Measurements from ENCODE around the gene CYTH1. TPM values are rescaled to one million over a fixed set of nuclear protein-coding genes. Genes with fewer than 3 reads are reported as not detected.

Gene CYTH1
- total RNA-seq, 4 donors from 2014 or later = 42.1 to 86.7 (median 67.5) TPM

- Histone ChIP-seq H3K36me3 (peaks cover 0 to 17% (median 0%) of the 10 kb centered on the region in 3 donors), H3K27ac (no peak overlapping the region), H3K4me1 (peaks cover 26 to 92% (median 31%) of the 10 kb centered on the region in 3 donors), H3K27me3 (no peaks in the 10 kb centered on the region), H3K9me3 (no peaks in the 10 kb centered on the region), H3K4me3 (no peak overlapping the region)
- intact Hi-C loops (cut with DNase I) = no loop called here
- TF ChIP-seq POLR2A (IDR thresholded peaks at IDR 0.05) = no peak
- no peak for TF ChIP-seq CTCF (IDR thresholded peaks at IDR 0.05)
- DNase-seq = no peak
- WGBS, 2 donors = 82% methylated on average over 7 to 9 of the region's 11 CpGs
Observed at GRCh38 chr17:78727476-78728229, 54.4 kb downstream of the CYTH1 start.

DNA sequence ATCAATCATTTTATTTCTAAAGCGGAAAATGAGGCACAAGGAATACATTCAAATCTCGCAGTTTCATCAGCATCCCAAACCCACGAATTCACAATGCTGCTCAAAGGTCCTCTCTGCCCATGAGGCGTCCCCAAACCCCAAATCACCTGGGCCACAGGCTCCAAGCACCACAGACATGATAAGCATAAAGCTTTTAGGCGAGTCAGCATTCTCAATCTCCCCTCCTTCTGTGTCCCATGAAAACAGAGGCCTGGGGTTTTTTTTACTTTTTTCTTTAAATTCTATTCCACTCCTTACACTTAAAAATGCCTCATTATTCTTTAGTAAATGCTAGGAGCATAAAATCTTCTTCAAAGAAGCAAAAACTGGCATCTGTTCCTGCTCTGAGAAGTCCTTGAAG is 55.0 kb downstream of the CYTH1 start:
- Histone ChIP-seq H3K4me1 (peaks cover 27 to 92% (median 32%) of the 10 kb centered on the region in 3 donors), H3K4me3 (no peak overlapping the region), H3K36me3 (peaks cover 0 to 17% (median 0%) of the 10 kb centered on the region in 3 donors), H3K27ac (no peak overlapping the region), H3K9me3 (no peaks in the 10 kb centered on the region), H3K27me3 (no peaks in the 10 kb centered on the region)
- 91 to 92% methylated on average over 5 of the region's 5 CpGs for WGBS, 2 donors
- intact Hi-C loops (cut with DNase I) = no loop called here
- TF ChIP-seq POLR2A (IDR thresholded peaks at IDR 0.05) (no peak), CTCF (IDR thresholded peaks at IDR 0.05) (no peak)
- DNase-seq = no peak

GRCh38 chr17:78726513-78726912 is 55.6 kb downstream of the CYTH1 start:
- 90 to 95% methylated on average over 13 of the region's 13 CpGs for WGBS, 2 donors
- no peaks in the 10 kb centered on the region for H3K9me3 ChIP-seq
- no peaks in the 10 kb centered on the region for H3K27me3 ChIP-seq
- DNase-seq = no peak
- no peak for TF ChIP-seq CTCF (IDR thresholded peaks at IDR 0.05)
- no peak for TF ChIP-seq POLR2A (IDR thresholded peaks at IDR 0.05)
- intact Hi-C loops (cut with DNase I) = no loop called here
- peaks cover 26 to 92% (median 37%) of the 10 kb centered on the region in 3 donors for H3K4me1 ChIP-seq
- H3K27ac ChIP-seq = no peak overlapping the region
- no peak overlapping the region for H3K4me3 ChIP-seq
- peaks cover 0 to 17% (median 0%) of the 10 kb centered on the region in 3 donors for H3K36me3 ChIP-seq

DNA sequence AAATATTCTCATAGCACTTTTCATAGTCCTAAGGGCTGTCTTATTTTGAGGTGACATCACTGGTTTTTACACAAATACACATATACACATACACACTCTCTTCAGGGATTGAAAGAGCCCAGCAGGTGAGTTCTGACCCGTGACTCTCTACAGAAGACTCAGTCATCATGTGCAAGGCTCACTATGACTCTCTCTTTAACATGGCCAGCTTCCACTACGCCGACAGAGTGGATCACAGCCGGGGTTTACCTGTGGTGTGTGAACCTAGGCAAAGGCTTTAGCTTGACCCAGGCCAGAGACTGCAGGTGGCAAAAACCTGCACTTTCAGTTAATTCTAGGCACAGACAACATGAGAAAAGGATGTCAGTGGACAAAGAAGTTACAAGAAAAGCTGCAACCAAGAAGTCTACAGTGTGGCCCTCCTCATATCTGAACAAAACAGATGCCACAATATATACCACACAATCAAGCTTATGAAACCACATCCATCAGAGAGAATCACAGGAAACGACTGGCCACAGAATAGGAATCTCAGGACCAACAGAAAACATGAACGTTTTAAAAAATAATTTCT is 56.5 kb downstream of the CYTH1 start:
- DNase-seq = no peak
- no peak overlapping the region for H3K4me3 ChIP-seq
- intact Hi-C loops (cut with DNase I) = no loop called here
- no peak overlapping the region for H3K27ac ChIP-seq
- H3K27me3 ChIP-seq = no peaks in the 10 kb centered on the region
- WGBS, 2 donors = 52 to 59% methylated on average over 5 of the region's 6 CpGs
- no peaks in the 10 kb centered on the region for H3K9me3 ChIP-seq
- H3K36me3 ChIP-seq = peaks cover 0 to 17% (median 0%) of the 10 kb centered on the region in 3 donors
- peaks cover 26 to 95% (median 40%) of the 10 kb centered on the region in 3 donors for H3K4me1 ChIP-seq
- TF ChIP-seq CTCF (IDR thresholded peaks at IDR 0.05) (no peak), POLR2A (IDR thresholded peaks at IDR 0.05) (no peak)

GRCh38 chr17:78724999-78725398 is 57.1 kb downstream of the CYTH1 start:
- peaks cover 26 to 95% (median 43%) of the 10 kb centered on the region in 3 donors for H3K4me1 ChIP-seq
- H3K27me3 ChIP-seq = no peaks in the 10 kb centered on the region
- no peaks in the 10 kb centered on the region for H3K9me3 ChIP-seq
- 84 to 86% methylated on average over 7 of the region's 7 CpGs for WGBS, 2 donors
- peak overlapping the region in 1 of 4 donors; percentile 20 for H3K27ac ChIP-seq
- TF ChIP-seq POLR2A (IDR thresholded peaks at IDR 0.05) = no peak
- TF ChIP-seq CTCF (IDR thresholded peaks at IDR 0.05) = no peak
- no peak for DNase-seq
- H3K36me3 ChIP-seq = peaks cover 0 to 17% (median 0%) of the 10 kb centered on the region in 3 donors
- intact Hi-C loops (cut with DNase I) = no loop called here
- H3K4me3 ChIP-seq = no peak overlapping the region
